ENCODE results near the gene CFTR.
"Not testable (repeated sequence)": the region's sequence is repeated elsewhere in the genome, so short reads cannot be mapped to it uniquely, and the experiment has no call there.

CFTR gene

GRCh38 chr7:117698018-117698417 is 218.2 kb downstream of the CFTR start:
- DNase-seq = no peak

- no peak for DNase-seq
These were observed 224.2 kb downstream of the CFTR start for GRCh38 chr7:117704063-117704462.

- no peak for DNase-seq
These were observed 225.8 kb downstream of the CFTR start for GRCh38 chr7:117705630-117706029.

GRCh38 chr7:117706210-117706609 is 226.4 kb downstream of the CFTR start:
- DNase-seq = no peak

GRCh38 chr7:117707080-117707479 is 227.3 kb downstream of the CFTR start:
- no peak for DNase-seq

- not testable (repeated sequence) for DNase-seq
These were observed 228.3 kb downstream of the CFTR start for GRCh38 chr7:117708173-117708572.

- DNase-seq = no peak
These were observed 231.7 kb downstream of the CFTR start for GRCh38 chr7:117711556-117711955.

GRCh38 chr7:117715784-117716445 is 236.1 kb downstream of the CFTR start:
- DNase-seq = peak; percentile 64

- DNase-seq = no peak
These were observed 237.0 kb downstream of the CFTR start for GRCh38 chr7:117716707-117717299.

GRCh38 chr7:117717357-117717756 is 237.5 kb downstream of the CFTR start:
- DNase-seq = no peak
